HL-60 (cell line): ENCODE results near the gene SNRNP70.
A peak's percentile ranks its signal among the peaks of the same experiment; 100 is the strongest.

Experiments used
- CTCF ChIP-seq: IDR thresholded peaks from one replicate; pipeline ENCODE4 v1.5.1; 2011; ENCODE audit warnings: low read length, control low read depth, inconsistent platforms; ENCODE audit not compliant: insufficient read depth
- POLR2AphosphoS5 ChIP-seq: IDR thresholded peaks from 2 replicates; pipeline ENCODE4 v1.6.1; 2012; ENCODE audit warnings: low read depth
- REST ChIP-seq: IDR thresholded peaks from 2 replicates; pipeline ENCODE4 v1.6.1; 2012; ENCODE audit warnings: low read depth; ENCODE audit not compliant: insufficient replicate concordance

- TF ChIP-seq CTCF (peak; percentile 85), POLR2AphosphoS5 (peak; percentile 46; the same call in 1 of the 2 replicates), REST (no peak)
Measured at GRCh38 chr19:49106648-49107135, 21.4 kb downstream of the SNRNP70 start.
